Measurements from ENCODE around the gene GPR39.

GRCh38 chr2:132677661-132678060, 261.1 kb downstream of the GPR39 start:
- TF ChIP-seq CTCF (IDR thresholded peaks at IDR 0.05): no peak
- no peak for TF ChIP-seq EZH2 (IDR thresholded peaks at IDR 0.05; ENCODE audit: borderline replicate concordance, insufficient read depth, low read depth, low read length, poor library complexity, severe bottlenecking)

Measured in B cell (primary cell).